Fibroblast of pulmonary artery (primary cell): Measurements from ENCODE around the gene CD44.
"Not testable (repeated sequence)": the region's sequence is repeated elsewhere in the genome, so short reads cannot be mapped to it uniquely, and the experiment has no call there.

Source experiments
- DNase-seq: peaks from one replicate; pipeline ENCODE4 v3.0.0-alpha.2; 2010; ENCODE audit warnings: low read depth
- H3K4me3 ChIP-seq: replicated peaks from 2 replicates; pipeline ENCODE4 v1.5.1; 2011; ENCODE audit warnings: low read depth, mild to moderate bottlenecking, control low read depth, low read length, moderate library complexity
- TF ChIP-seq, protein P1 (sequence below): IDR thresholded peaks from 2 replicates; pipeline ENCODE4 v1.5.1; 2011; ENCODE audit warnings: mild to moderate bottlenecking, control low read depth, low read length, inconsistent platforms; ENCODE audit errors: missing control alignments

The CD44 gene

DNA sequence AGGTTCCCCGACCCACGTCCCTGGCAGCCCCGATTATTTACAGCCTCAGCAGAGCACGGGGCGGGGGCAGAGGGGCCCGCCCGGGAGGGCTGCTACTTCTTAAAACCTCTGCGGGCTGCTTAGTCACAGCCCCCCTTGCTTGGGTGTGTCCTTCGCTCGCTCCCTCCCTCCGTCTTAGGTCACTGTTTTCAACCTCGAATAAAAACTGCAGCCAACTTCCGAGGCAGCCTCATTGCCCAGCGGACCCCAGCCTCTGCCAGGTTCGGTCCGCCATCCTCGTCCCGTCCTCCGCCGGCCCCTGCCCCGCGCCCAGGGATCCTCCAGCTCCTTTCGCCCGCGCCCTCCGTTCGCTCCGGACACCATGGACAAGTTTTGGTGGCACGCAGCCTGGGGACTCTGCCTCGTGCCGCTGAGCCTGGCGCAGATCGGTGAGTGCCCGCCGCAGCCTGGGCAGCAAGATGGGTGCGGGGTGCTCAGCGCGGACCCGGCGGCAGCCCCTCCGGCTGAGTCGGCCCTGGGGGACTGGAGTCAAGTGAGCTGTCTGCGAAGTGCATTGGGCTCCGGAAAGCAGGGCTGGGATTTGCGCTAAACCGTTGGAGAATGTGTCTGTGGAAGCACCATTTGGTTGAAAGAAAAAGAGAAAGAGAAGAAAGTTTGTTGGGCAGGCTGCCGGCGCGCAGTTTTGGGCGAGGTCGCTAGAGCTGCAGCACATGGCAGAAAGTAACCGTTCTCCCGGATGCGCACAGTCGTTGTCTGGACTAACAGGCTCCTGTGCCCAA lies at the start of gene CD44:
Gene CD44, plus strand, starts transcription at position 229 of the 779 bp plus-strand sequence. Its CDS starts 133 bp downstream, at position 362.
- DNase-seq = peak; percentile 82
- TF ChIP-seq, protein P1, sequence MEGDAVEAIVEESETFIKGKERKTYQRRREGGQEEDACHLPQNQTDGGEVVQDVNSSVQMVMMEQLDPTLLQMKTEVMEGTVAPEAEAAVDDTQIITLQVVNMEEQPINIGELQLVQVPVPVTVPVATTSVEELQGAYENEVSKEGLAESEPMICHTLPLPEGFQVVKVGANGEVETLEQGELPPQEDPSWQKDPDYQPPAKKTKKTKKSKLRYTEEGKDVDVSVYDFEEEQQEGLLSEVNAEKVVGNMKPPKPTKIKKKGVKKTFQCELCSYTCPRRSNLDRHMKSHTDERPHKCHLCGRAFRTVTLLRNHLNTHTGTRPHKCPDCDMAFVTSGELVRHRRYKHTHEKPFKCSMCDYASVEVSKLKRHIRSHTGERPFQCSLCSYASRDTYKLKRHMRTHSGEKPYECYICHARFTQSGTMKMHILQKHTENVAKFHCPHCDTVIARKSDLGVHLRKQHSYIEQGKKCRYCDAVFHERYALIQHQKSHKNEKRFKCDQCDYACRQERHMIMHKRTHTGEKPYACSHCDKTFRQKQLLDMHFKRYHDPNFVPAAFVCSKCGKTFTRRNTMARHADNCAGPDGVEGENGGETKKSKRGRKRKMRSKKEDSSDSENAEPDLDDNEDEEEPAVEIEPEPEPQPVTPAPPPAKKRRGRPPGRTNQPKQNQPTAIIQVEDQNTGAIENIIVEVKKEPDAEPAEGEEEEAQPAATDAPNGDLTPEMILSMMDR = no peak
- peak within 1 kb of the TSS; percentile 82 for H3K4me3 ChIP-seq

DNA sequence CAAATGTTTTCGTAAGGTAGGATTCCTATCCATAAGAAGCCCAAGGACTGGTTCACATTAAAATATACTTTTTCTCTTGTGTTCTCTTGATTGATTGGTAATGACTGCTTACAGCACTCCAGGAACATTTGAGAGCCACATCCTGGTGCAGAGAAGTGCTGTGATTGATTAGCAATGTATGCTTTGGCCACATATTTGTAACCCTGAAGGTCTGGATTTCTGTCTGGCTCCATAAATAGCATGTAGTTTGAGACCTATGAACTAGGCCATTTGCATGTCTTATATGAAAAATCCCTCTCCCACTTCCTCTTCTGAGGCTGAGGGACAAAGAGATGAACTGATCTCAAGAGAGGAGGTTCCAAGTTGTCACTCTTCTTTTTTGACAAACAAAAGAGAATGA lies 49.3 kb upstream of the CD44 start:
- TF ChIP-seq, protein P1 = no peak
- no peak for DNase-seq
- no peak overlapping the region for H3K4me3 ChIP-seq

DNA sequence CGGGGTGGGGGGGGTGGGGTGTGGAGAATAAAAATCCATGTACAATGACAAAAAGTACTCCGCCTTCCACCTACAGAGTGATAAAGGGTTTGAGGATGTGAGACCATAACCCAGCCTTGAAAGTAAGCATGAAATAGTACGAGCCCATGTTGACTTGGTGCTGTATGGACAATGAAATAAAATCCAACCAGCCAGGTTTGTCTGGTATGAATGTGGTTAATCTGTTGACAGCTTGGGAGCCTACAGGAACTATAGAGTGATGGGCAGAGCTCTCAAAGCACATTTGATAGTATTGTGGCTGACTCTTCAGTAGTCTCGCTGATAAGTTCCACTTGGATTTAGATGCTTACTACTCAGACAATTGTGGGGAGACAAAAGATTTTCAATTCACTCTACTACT lies 48.8 kb upstream of the CD44 start:
- TF ChIP-seq, protein P1 = no peak
- DNase-seq = no peak
- no peak overlapping the region for H3K4me3 ChIP-seq

DNA sequence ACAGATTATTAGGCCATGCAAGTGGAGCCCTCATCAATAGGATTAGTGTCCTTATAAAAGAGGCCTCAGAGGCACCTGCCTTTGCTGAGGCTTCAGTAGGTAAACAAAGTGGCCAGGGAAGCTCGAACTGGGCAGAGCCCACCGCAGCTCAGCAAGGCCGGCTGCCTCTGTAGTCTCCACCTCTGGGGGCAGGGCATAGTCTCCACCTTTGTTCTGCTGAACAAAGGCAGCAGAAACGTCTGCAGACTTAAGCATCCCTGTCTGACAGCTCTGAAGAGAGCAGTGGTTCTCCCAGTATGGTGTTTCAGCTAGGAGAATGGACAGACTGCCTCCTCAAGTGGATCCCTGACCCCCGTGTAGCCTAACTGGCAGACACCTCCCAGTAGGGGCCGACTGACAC lies 48.0 kb upstream of the CD44 start:
- not testable (repeated sequence) for DNase-seq, H3K4me3 ChIP-seq

DNA sequence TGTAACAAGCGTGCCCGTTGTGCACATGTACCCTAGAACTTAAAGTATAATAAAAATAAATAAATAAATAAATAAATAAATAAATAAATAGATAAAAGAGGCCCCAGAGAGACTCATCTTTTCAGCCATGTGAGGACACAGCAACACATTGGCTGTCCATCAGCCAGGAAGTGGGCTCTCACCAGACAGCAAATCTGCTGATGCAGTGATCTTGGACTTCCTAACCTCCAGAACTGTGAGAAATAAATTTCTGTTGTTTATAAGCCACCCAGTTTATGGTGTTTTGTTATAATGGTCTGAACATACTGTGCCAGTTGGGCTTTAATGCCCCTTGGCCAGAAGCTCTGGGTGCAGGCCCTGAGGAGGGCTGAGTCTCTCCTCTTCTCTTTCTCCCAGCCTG lies 42.2 kb upstream of the CD44 start:
- TF ChIP-seq, protein P1 = no peak
- no peak overlapping the region for H3K4me3 ChIP-seq
- no peak for DNase-seq

DNA sequence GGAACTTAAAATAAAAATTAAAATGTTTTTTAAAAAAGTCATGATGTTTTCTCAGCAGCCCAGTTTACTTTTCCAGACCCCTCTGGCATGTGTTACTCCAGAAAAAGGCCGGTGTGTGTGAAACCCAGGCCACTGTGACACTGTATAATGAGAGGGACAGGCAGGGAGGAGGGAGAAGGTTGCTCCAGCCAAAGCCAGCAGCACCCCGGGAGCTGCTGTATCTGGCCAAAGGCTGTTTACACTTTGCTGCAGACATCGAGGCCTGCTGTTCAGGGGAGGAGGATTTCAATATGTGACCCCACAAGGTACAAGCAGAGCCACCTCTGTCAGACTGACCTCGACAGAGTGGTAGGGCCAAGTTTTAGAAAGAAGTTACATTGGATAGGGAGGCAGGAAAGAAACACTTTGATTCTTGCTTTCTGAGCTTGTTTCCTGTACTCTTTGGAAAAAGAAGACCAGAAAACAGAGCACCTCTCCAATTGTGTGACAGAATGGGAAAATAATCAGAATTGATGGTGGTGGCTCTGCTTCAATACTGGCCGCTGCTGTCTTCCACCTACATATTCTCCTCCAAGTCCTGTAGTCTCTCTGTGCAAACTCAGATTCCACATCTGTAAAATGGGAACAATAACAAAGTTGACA lies 41.0 kb upstream of the CD44 start:
- H3K4me3 ChIP-seq = no peak overlapping the region
- no peak for DNase-seq
- TF ChIP-seq, protein P1 = no peak

DNA sequence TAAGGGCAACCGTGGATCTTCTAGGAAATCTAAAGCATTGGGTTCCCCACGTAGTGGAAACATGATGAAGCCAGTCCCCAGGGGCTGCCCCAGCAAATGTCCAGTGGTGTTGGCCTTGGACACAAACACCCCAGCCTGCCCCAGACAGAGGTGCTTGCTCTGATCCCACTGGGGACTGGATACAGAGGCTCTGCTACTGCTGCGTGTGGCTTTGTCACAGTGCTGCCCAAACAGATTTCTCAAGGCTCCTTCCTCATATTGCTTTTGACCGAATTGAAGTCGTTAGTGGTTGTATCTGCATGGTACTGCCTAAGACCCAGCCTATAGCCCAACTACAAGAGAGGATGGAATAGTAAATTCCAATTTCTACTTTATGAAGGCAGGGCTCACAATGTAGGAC lies 40.1 kb upstream of the CD44 start:
- TF ChIP-seq, protein P1 = no peak
- H3K4me3 ChIP-seq = no peak overlapping the region
- no peak for DNase-seq
